ENCODE measurements around the gene NDUFAF2. TPM values are rescaled to one million over a fixed set of nuclear protein-coding genes. Genes with fewer than 3 reads are reported as not detected.

NDUFAF2 gene
- total RNA-seq: 10 to 100 TPM; 44.0 to 56.3 (median 45.9) TPM

- peak; percentile 99 for ATAC-seq
- H3K27ac ChIP-seq: peak within 1 kb of the TSS; percentile 27 to 89 (median 87)
- 0 to 1% methylated on average over 4 to 22 of the region's 64 CpGs for WGBS, 2 donors (ENCODE audit: low coverage in 1 of 2)
- peaks cover 0 to 3% of the 10 kb centered on the region in 2 donors for H3K36me3 ChIP-seq
- H3K4me1 ChIP-seq: peaks cover 0 to 28% (median 13%) of the 10 kb centered on the region in 3 donors
- H3K9me3 ChIP-seq: no peaks in the 10 kb centered on the region
- TF ChIP-seq POLR2AphosphoS5 (IDR thresholded peaks at IDR 0.05) (peak; percentile 75), EP300 (IDR thresholded peaks at IDR 0.05) (no peak), POLR2A (IDR thresholded peaks at IDR 0.05) (peak; percentile 32 to 52)
- no peaks in the 10 kb centered on the region for H3K27me3 ChIP-seq
- peak within 1 kb of the TSS; percentile 79 to 85 for H3K4me3 ChIP-seq
These were observed at the start of gene NDUFAF2, which contains the start of gene ERCC8 for GRCh38 chr5:60944904-60945812. Gene NDUFAF2 (plus strand): TSS chr5:60945205. CDS start chr5:60945256, 51 bp downstream. Gene ERCC8 (minus strand): TSS chr5:60945070. CDS start chr5:60945008, 62 bp downstream.

GRCh38 chr5:60896991-60897390, 48.0 kb upstream of the NDUFAF2 start:
- peaks cover 0 to 70% of the 10 kb centered on the region in 2 donors for H3K36me3 ChIP-seq
- TF ChIP-seq POLR2A (IDR thresholded peaks at IDR 0.05): no peak
- no peak for TF ChIP-seq CTCF (IDR thresholded peaks at IDR 0.05)
- H3K9me3 ChIP-seq: no peaks in the 10 kb centered on the region
- no peaks in the 10 kb centered on the region for H3K4me1 ChIP-seq
- H3K4me3 ChIP-seq: no peak overlapping the region
- 95 to 100% methylated on average over 3 to 4 of the region's 4 CpGs for WGBS, 2 donors (ENCODE audit: low coverage in 1 of 2)
- no peak overlapping the region for H3K27ac ChIP-seq
- H3K27me3 ChIP-seq: no peaks in the 10 kb centered on the region
- ATAC-seq: no peak

- no peak for TF ChIP-seq CTCF (IDR thresholded peaks at IDR 0.05)
- no peak for TF ChIP-seq POLR2A (IDR thresholded peaks at IDR 0.05)
- no peak for TF ChIP-seq POLR2AphosphoS5 (IDR thresholded peaks at IDR 0.05)
- no peak for TF ChIP-seq EP300 (IDR thresholded peaks at IDR 0.05)
- Histone ChIP-seq H3K27me3 (no peaks in the 10 kb centered on the region), H3K36me3 (peaks cover 0 to 14% of the 10 kb centered on the region in 2 donors), H3K9me3 (no peaks in the 10 kb centered on the region), H3K27ac (no peak overlapping the region), H3K4me3 (no peak overlapping the region), H3K4me1 (no peaks in the 10 kb centered on the region)
- no peak for ATAC-seq
- 51 to 59% methylated on average over 4 of the region's 4 CpGs for WGBS, 2 donors (ENCODE audit: low coverage in 1 of 2)
These were observed 41.6 kb upstream of the NDUFAF2 start for GRCh38 chr5:60903356-60903755.

- TF ChIP-seq CTCF (IDR thresholded peaks at IDR 0.05): no peak
- TF ChIP-seq EP300 (IDR thresholded peaks at IDR 0.05): no peak
- TF ChIP-seq POLR2A (IDR thresholded peaks at IDR 0.05): no peak
- no peak for TF ChIP-seq POLR2AphosphoS5 (IDR thresholded peaks at IDR 0.05)
- Histone ChIP-seq H3K27ac (no peak overlapping the region), H3K36me3 (peaks cover 0 to 38% of the 10 kb centered on the region in 2 donors), H3K27me3 (no peaks in the 10 kb centered on the region), H3K4me3 (no peak overlapping the region), H3K9me3 (no peaks in the 10 kb centered on the region), H3K4me1 (no peaks in the 10 kb centered on the region)
- ATAC-seq: no peak
These were observed 28.4 kb upstream of the NDUFAF2 start for GRCh38 chr5:60916646-60917045.

GRCh38 chr5:60918466-60918865, 26.5 kb upstream of the NDUFAF2 start:
- TF ChIP-seq CTCF (IDR thresholded peaks at IDR 0.05): no peak
- no peak for TF ChIP-seq POLR2AphosphoS5 (IDR thresholded peaks at IDR 0.05)
- TF ChIP-seq EP300 (IDR thresholded peaks at IDR 0.05): no peak
- no peak for TF ChIP-seq POLR2A (IDR thresholded peaks at IDR 0.05)
- 88 to 100% methylated on average over 1 to 2 of the region's 2 CpGs for WGBS, 2 donors (ENCODE audit: low coverage in 1 of 2)
- Histone ChIP-seq H3K27ac (no peak overlapping the region), H3K4me3 (no peak overlapping the region), H3K9me3 (no peaks in the 10 kb centered on the region), H3K4me1 (no peaks in the 10 kb centered on the region), H3K36me3 (peaks cover 0 to 38% of the 10 kb centered on the region in 2 donors), H3K27me3 (no peaks in the 10 kb centered on the region)
- ATAC-seq: no peak

Data from gastroesophageal sphincter (tissue), 4 donors.